B cell (primary cell): ENCODE results near the gene SLC1A4. TPM values are rescaled to one million over a fixed set of nuclear protein-coding genes. Genes with fewer than 3 reads are reported as not detected.

Source experiments
- ATAC-seq: fragments of 200-7000 bp; cut with Tn5 transposase; one replicate; pipeline ENCODE4 v1.10.0; 2021; ENCODE audit warnings: low read depth, mild to moderate bottlenecking, moderate number of reproducible peaks, moderate library complexity
- CTCF ChIA-PET: fragments of 350-600 bp; sonication (Branson Sonifier 250); formaldehyde crosslinking; loops from one replicate; lab custom pipeline; 2021; ENCODE audit warnings: antibody characterized with exemption, inconsistent platforms; lab: Charles Lee
- POLR2A ChIA-PET: fragments of 350-600 bp; sonication (Branson Sonifier 250); formaldehyde crosslinking; loops from one replicate; lab custom pipeline; 2021; ENCODE audit warnings: antibody characterized with exemption; lab: Charles Lee
- DNase-seq: peaks from one replicate; pipeline ENCODE4 v3.0.0; 2013
- H2AFZ ChIP-seq: 2 replicates; pipeline ENCODE4 v1.6.1; 2012; ENCODE audit warnings: mild to moderate bottlenecking, low read depth, low read length; ENCODE audit not compliant: insufficient read depth, poor library complexity, severe bottlenecking
- H3K27ac ChIP-seq, 2 donors: 1 replicate in 1 of 2; 2 replicates in 1 of 2; pipeline ENCODE4 v1.5.1; 2012 to 2013; ENCODE audit warnings: low read length in 2 of 2, mild to moderate bottlenecking in 2 of 2, moderate library complexity in 1 of 2
- H3K27me3 ChIP-seq, 4 experiments: fragments of 200-600 bp in 1 of 4; sonication (generic) in 1 of 4; replicated peaks in 1 of 4; 1 replicate in 2 of 4; 2 replicates in 2 of 4; pipeline versions ENCODE4 v1.6.1 to v1.7.0; 2013 to 2016; ENCODE audit warnings: low read length in 3 of 4, mild to moderate bottlenecking in 2 of 4, mixed read lengths in 1 of 4, moderate library complexity in 1 of 4; ENCODE audit not compliant: insufficient read depth in 4 of 4, control insufficient read depth in 3 of 4; ENCODE audit errors: control extremely low read depth in 1 of 4
- H3K36me3 ChIP-seq, 2 experiments: replicated peaks in 1 of 2; 1 replicate in 1 of 2; 2 replicates in 1 of 2; pipeline versions ENCODE4 v1.6.1 to v1.7.1; 2013; ENCODE audit warnings: low read length in 1 of 2; ENCODE audit not compliant: insufficient read depth in 2 of 2, control insufficient read depth in 1 of 2; ENCODE audit errors: control extremely low read depth in 1 of 2, extremely low read depth in 1 of 2
- H3K4me1 ChIP-seq, 2 donors: fragments of 200-600 bp in 1 of 2; sonication (generic) in 1 of 2; 1 replicate in 1 of 2; 2 replicates in 1 of 2; pipeline versions ENCODE4 v1.5.1 to v1.6.1; 2013 to 2017; ENCODE audit warnings: low read length in 2 of 2; ENCODE audit not compliant: control insufficient read depth in 2 of 2, insufficient read depth in 2 of 2
- H3K4me2 ChIP-seq: replicated peaks from 2 replicates; pipeline ENCODE3; 2012; ENCODE audit warnings: mild to moderate bottlenecking, low read depth, low read length; ENCODE audit not compliant: poor library complexity, severe bottlenecking
- H3K4me3 ChIP-seq, 5 experiments: fragments of 200-600 bp in 1 of 5; sonication (generic) in 1 of 5; 1 replicate in 3 of 5; 2 replicates in 2 of 5; pipeline versions ENCODE4 v1.5.1 to v1.7.0; 2011 to 2016; ENCODE audit warnings: low read length in 4 of 5, mild to moderate bottlenecking in 4 of 5, low read depth in 2 of 5, control low read depth in 1 of 5, moderate library complexity in 1 of 5; ENCODE audit not compliant: insufficient read depth in 1 of 5; ENCODE audit errors: control extremely low read depth in 1 of 5, extremely low read depth in 1 of 5
- H3K79me2 ChIP-seq: fragments of 200-600 bp; sonication (generic); one replicate; pipeline ENCODE4 v1.6.0; 2016; ENCODE audit warnings: low read length; ENCODE audit not compliant: control insufficient read depth, insufficient read depth
- H3K9ac ChIP-seq: fragments of 200-600 bp; sonication (generic); 2 replicates; pipeline ENCODE4 v1.6.1; 2017; ENCODE audit warnings: mild to moderate bottlenecking, low read length, moderate library complexity
- H3K9me3 ChIP-seq, 3 donors: one replicate each; pipeline versions ENCODE4 v1.6.1 to v1.7.1; 2013; ENCODE audit warnings: low read length in 2 of 3; ENCODE audit not compliant: control insufficient read depth in 2 of 3, insufficient read depth in 1 of 3; ENCODE audit errors: control extremely low read depth in 1 of 3
- H4K20me1 ChIP-seq: 2 replicates; pipeline ENCODE4 v1.6.0; 2012; ENCODE audit warnings: mild to moderate bottlenecking, low read length; ENCODE audit not compliant: insufficient read depth, control insufficient read depth, poor library complexity, severe bottlenecking
- H3K27ac Mint-ChIP-seq: one replicate; pipeline ENCODE4 v1.8.0; 2021; ENCODE audit warnings: mixed read lengths
- H3K27me3 Mint-ChIP-seq: one replicate; pipeline ENCODE4 v1.8.0; 2021; ENCODE audit warnings: mixed read lengths
- H3K4me1 Mint-ChIP-seq: one replicate; pipeline ENCODE4 v1.8.0; 2021; ENCODE audit warnings: mixed read lengths
- H3K4me3 Mint-ChIP-seq: one replicate; pipeline ENCODE4 v1.8.0; 2021; ENCODE audit warnings: mixed read lengths
- H3K9me3 Mint-ChIP-seq: one replicate; pipeline ENCODE4 v1.8.0; 2022; ENCODE audit warnings: mixed read lengths; ENCODE audit not compliant: insufficient read depth
- EZH2 ChIP-seq: IDR thresholded peaks from 2 replicates; pipeline ENCODE4 v1.6.1; 2012; ENCODE audit warnings: borderline replicate concordance, low read depth, mild to moderate bottlenecking, moderate library complexity, low read length; ENCODE audit not compliant: insufficient read depth, poor library complexity, severe bottlenecking
- WGBS: methylation state at CpG from one replicate; pipeline ENCODE4 v1.1.5; 2013; ENCODE audit warnings: missing lambda C conversion rate; ENCODE audit not compliant: insufficient coverage; 5-methylcytosine and 5-hydroxymethylcytosine counted together
- intact Hi-C: fragments of 100-400 bp; cut with micrococcal nuclease; formaldehyde crosslinking; loops from one replicate; pipeline ENCODE4 v1.10.0; 2022
- polyA plus RNA-seq: library from polyadenylated mRNA; depleted of rRNA; stranded (reverse); fragments of >200 nt; gene quantifications from 2 replicates; pipeline ENCODE4 v1.2.3, GENCODE V29; 2012
- total RNA-seq, 2 donors: library from RNA; stranded (reverse); fragments of 120-200 nt in 1 of 2; gene quantifications; 1 replicate in 1 of 2; 2 replicates in 1 of 2; pipeline versions ENCODE4 v1.2.3 to v1.2.4, GENCODE V29; 2013 to 2022
- TF ChIP-seq, protein P1 (sequence below): fragments of 200-600 bp; IDR thresholded peaks from one replicate; pipeline ENCODE4 v1.8.0; 2022; ENCODE audit warnings: antibody characterized with exemption, mild to moderate bottlenecking

SLC1A4 gene
- total and polyA plus RNA-seq, 2 donors (not counting 1 experiment from before 2014, with no cell fraction given), result 1.7 to 15.7 TPM

DNA sequence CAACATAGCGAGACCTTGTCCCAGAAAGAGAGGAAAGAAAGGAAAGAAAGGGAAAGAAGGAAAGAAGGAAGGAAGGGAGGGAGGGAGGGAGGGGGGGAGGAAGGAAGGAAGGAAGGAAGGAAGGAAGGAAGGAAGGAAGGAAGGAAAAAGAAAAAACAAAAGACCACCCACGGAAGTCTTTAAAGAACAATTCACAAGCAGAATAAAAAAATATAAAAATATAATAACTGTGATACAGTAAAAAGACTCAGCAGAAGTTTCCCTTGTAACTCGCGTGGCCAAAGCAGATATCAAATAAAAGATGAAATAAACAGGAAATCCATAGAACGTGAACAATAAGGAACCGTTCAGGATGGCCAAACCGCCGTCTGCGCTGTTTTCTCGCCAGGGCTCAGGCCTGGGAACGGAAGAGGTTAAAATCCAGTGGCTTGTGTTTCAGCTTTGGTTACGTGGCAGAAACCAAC, 1.2 kb upstream of the SLC1A4 start:
- Mint-ChIP-seq H3K4me3 (peak overlapping the region; percentile 92), H3K27me3 (no peaks in the 10 kb centered on the region), H3K27ac (peak overlapping the region; percentile 84), H3K9me3 (no peaks in the 10 kb centered on the region), H3K4me1 (peaks cover 33% of the 10 kb centered on the region)
- Histone ChIP-seq H3K9ac (peak overlapping the region; percentile 90), H2AFZ (peak overlapping the region; percentile 82), H3K9me3 (peaks cover 0 to 1% (median 0%) of the 10 kb centered on the region in 3 donors), H3K4me2 (peak overlapping the region; percentile 99), H3K79me2 (peaks cover 28% of the 10 kb centered on the region), H4K20me1 (no peaks in the 10 kb centered on the region), H3K27me3 (no peaks in the 10 kb centered on the region), H3K36me3 (no peaks in the 10 kb centered on the region), H3K4me1 (peaks cover 17 to 24% of the 10 kb centered on the region in 2 donors), H3K27ac (no peak overlapping the region), H3K4me3 (peak overlapping the region; percentile 53 to 87 (median 81))
- CTCF ChIA-PET, result interaction anchor here (0.6 to 11.7 kb wide), 14 partner anchors 8 to 71 kb away, joined by 3 to 125 read pairs (median 4); no protein-coding TSS in a partner anchor
- POLR2A ChIA-PET, result interaction anchor here (0.6 to 1.7 kb wide), 6 partner anchors 43 to 313 kb away, joined by 3 to 11 read pairs (median 4); no protein-coding TSS in a partner anchor
- no peak for DNase-seq
- TF ChIP-seq, protein P1, sequence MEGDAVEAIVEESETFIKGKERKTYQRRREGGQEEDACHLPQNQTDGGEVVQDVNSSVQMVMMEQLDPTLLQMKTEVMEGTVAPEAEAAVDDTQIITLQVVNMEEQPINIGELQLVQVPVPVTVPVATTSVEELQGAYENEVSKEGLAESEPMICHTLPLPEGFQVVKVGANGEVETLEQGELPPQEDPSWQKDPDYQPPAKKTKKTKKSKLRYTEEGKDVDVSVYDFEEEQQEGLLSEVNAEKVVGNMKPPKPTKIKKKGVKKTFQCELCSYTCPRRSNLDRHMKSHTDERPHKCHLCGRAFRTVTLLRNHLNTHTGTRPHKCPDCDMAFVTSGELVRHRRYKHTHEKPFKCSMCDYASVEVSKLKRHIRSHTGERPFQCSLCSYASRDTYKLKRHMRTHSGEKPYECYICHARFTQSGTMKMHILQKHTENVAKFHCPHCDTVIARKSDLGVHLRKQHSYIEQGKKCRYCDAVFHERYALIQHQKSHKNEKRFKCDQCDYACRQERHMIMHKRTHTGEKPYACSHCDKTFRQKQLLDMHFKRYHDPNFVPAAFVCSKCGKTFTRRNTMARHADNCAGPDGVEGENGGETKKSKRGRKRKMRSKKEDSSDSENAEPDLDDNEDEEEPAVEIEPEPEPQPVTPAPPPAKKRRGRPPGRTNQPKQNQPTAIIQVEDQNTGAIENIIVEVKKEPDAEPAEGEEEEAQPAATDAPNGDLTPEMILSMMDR, result no peak
- no peak for TF ChIP-seq EZH2
- 10% methylated on average over 9 of the region's 12 CpGs for WGBS
- intact Hi-C loops, result loop anchor here (1.0 to 2.0 kb wide), 4 partner anchors 43 to 71 kb away; no protein-coding TSS in a partner anchor
- no peak for ATAC-seq
